Measurements from ENCODE around the gene FOXD4L6.
"Not testable (repeated sequence)": the region's sequence is repeated elsewhere in the genome, so short reads cannot be mapped to it uniquely, and the experiment has no call there.

The FOXD4L6 gene

GRCh38 chr9:41098759-41099158 is 29.7 kb downstream of the FOXD4L6 start:
- DNase-seq (ENCODE audit: low read depth) = not testable (repeated sequence)

DNA sequence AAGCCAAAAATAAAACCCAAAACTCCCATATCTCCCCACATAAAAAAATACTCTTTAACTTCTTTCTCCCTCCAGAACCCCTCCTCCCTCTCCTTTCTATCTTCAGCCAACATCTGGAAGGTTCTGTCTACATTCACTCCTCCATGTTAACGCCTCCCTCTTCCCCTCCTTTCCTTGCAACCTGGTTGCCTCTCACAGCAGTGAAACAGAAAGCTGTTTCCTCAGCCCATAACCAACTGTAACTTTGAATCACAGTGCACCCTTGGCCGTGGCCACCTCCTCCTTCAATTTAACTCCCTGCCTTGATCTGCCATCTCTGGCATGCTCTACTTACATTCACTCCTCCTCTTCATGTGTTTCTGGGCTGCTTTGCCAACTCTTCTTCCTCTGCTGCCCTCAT is 33.4 kb downstream of the FOXD4L6 start:
- not testable (repeated sequence) for DNase-seq (ENCODE audit: low read depth)

- DNase-seq (ENCODE audit: low read depth) = not testable (repeated sequence)
Observed at GRCh38 chr9:41094010-41094773, 34.3 kb downstream of the FOXD4L6 start.

DNA sequence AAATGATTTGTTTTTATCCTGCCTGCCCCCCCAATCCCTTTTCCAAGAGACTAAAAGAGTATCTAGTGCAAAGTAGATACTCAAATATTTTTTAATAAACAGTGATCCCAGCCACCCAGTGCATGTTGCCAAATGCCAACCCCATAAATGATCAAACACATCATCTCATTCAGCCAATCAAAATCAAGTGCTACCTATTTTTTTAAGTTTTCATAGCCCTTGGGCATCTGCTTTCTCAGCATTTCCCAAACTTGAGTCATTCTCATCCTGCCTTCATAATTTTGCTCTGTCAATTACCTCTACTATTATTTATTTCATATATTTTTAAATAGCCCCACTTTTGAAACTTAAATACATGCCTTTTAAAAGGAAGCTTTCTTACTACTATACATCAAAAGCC is 37.6 kb downstream of the FOXD4L6 start:
- DNase-seq (ENCODE audit: low read depth) = not testable (repeated sequence)

DNA sequence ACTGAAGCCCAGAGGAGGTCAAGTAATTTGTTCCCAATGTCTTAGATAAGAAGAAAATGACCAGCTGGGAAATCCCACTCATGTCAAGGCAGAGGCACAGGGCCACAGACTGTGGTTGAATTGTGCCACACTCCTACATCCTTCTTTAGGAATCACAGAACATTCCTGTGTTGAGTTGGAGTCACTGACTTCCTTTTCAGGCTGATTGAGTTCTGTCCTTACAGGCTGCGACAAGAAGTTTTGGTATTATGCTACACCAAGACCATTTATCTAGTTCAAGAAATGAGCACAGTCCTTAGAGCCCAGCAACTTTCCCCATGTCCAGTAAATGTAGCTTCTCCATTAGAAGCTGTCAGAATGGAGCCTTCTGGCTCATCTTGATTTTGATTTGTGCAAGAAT is 38.1 kb downstream of the FOXD4L6 start:
- DNase-seq (ENCODE audit: low read depth) = not testable (repeated sequence)

DNA sequence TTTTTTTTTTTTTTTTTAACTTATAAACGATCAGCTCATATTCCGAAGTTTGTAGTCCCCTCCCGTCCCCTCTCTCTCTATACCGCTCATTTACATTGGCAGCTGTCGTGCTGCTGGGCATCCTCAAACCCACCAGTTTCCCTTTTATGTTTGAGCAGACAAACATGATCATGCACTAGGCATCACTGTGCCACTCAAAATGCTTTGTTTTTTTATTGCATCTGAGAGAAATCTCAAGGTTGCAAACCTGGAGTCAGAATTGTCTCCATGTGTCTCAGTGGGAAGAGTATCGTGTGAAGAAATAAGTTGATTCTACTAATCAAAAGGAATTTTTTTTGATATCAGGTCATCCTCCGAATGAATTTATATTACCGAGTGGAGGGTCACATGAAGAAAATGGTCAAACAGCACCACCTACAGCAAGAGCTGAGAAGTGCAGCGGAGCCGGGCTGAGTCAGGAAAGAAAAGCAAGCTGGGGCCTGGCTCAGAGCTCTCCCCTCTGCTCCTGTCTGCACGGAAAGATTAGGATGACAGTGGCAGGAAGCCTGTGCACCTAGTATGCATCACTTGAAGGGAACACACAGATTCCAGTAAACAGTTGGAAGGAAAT is 39.9 kb downstream of the FOXD4L6 start:
- not testable (repeated sequence) for DNase-seq (ENCODE audit: low read depth)

DNA sequence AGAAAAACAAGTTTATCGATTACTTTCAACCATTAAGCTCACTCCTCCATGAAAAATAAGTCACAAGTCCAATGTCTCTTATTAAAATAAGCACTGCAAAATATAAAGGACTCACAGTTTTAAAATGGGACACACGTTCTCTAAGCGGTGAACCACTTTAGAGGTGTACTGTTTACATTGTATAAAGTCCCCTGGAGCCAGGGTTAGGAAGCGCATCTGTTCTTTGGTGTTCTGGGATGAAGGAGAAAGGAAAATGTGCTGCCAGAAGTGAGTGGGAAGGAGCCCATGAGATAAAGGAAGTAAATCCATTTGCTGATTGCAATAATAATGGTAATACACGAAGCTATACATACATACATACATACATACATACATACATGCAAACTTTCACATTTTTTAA is 40.6 kb downstream of the FOXD4L6 start:
- DNase-seq (ENCODE audit: low read depth) = not testable (repeated sequence)

- not testable (repeated sequence) for DNase-seq (ENCODE audit: low read depth)
Observed at GRCh38 chr9:41087157-41087780, 41.2 kb downstream of the FOXD4L6 start.

- not testable (repeated sequence) for DNase-seq (ENCODE audit: low read depth)
Observed at GRCh38 chr9:41086685-41087084, 41.8 kb downstream of the FOXD4L6 start.

DNA sequence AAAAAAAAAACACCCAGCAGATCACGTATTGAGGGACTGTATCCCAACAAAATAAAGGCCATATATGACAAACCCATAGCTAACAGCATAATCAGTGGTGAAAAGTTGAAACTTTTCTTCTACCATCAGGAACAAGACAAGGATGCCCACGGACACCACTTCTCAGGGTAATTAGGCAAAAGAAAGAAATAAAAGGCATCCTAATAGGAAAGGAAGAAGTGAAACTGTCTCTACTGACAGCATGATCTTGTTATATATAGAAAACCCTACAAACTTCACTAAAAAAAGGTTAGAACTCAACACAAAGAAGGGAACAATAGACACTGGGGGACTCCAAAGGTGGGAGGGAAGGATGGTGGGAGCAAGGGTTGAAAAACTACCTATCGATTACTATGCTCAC is 42.3 kb downstream of the FOXD4L6 start:
- DNase-seq (ENCODE audit: low read depth) = not testable (repeated sequence)

GRCh38 chr9:41082358-41082757 is 46.1 kb downstream of the FOXD4L6 start:
- DNase-seq (ENCODE audit: low read depth) = not testable (repeated sequence)

DNA sequence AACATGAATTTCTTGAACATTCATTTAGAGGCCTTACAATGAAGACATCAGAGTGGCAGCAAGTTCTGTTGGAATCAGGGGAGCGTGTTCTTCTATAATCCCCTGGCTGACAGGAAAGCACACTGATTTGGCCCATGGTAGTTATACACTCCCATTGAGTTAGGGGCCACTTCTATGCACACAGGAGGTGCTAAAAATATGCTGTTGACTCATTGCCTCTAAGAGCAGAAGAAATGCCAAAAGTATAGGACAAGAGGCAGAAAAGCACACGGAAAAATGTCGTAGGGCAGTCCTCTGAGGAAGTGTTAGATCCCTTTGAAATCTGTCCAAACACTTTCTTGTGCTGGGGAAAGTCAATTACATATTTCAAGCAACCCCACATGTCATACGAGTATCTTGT is 49.0 kb downstream of the FOXD4L6 start:
- DNase-seq (ENCODE audit: low read depth) = not testable (repeated sequence)

DNA sequence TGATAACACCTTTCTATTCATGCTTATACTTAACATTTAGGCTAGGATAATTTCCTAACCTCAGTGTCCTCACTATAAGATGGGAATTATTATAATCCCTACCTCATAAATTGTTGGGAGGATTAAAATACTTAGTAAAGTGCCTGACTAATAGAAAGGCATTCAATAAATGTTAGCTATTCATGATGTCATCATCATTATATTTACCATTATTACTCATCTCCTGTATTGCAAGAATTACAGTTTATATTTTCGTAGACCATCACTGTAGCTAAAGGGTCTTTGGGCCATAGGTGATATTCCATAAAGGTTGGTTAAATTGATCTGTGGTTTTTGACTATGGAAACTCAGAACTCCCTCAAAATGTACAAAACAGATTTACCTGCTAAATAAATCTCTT is 50.9 kb downstream of the FOXD4L6 start:
- peak; percentile 66 for DNase-seq (ENCODE audit: low read depth)
